ENCODE data around the gene MAP3K5.
A peak's percentile ranks its signal among the peaks of the same experiment; 100 is the strongest.
"Not testable (repeated sequence)": the region's sequence is repeated elsewhere in the genome, so short reads cannot be mapped to it uniquely, and the experiment has no call there.

Gene MAP3K5

GRCh38 chr6:136792410-136793262, at the start of gene MAP3K5:
Gene MAP3K5, minus strand, starts transcription at chr6:136792477. Its CDS starts 320 bp downstream, at chr6:136792157.
- DNase-seq (ENCODE audit: low read depth, low spot score): no peak

GRCh38 chr6:136840276-136841001, 48.2 kb upstream of the MAP3K5 start:
- no peak for DNase-seq (ENCODE audit: low read depth, low spot score)

GRCh38 chr6:136831873-136832562, 39.7 kb upstream of the MAP3K5 start:
- DNase-seq (ENCODE audit: low read depth, low spot score): no peak

- no peak for DNase-seq (ENCODE audit: low read depth, low spot score)
These were observed 33.9 kb upstream of the MAP3K5 start for GRCh38 chr6:136826216-136826615.

- DNase-seq (ENCODE audit: low read depth, low spot score): no peak
These were observed 30.9 kb upstream of the MAP3K5 start for GRCh38 chr6:136823128-136823660.

GRCh38 chr6:136822376-136823127, 30.3 kb upstream of the MAP3K5 start, which contains the start of gene PEX7:
Gene PEX7, plus strand, starts transcription at chr6:136822592. Its CDS starts 74 bp downstream, at chr6:136822666.
- DNase-seq (ENCODE audit: low read depth, low spot score): peak; percentile 86

- no peak for DNase-seq (ENCODE audit: low read depth, low spot score)
These were observed 29.7 kb upstream of the MAP3K5 start for GRCh38 chr6:136822046-136822375.

GRCh38 chr6:136820561-136820960, 28.3 kb upstream of the MAP3K5 start:
- no peak for DNase-seq (ENCODE audit: low read depth, low spot score)

- no peak for DNase-seq (ENCODE audit: low read depth, low spot score)
These were observed 24.4 kb upstream of the MAP3K5 start for GRCh38 chr6:136816656-136817055.

GRCh38 chr6:136815608-136816007, 23.3 kb upstream of the MAP3K5 start:
- DNase-seq (ENCODE audit: low read depth, low spot score): not testable (repeated sequence)

- DNase-seq (ENCODE audit: low read depth, low spot score): no peak
These were observed 19.9 kb upstream of the MAP3K5 start for GRCh38 chr6:136812174-136812573.

- no peak for DNase-seq (ENCODE audit: low read depth, low spot score)
These were observed 19.0 kb upstream of the MAP3K5 start for GRCh38 chr6:136811272-136811671.

GRCh38 chr6:136809091-136809860, 17.0 kb upstream of the MAP3K5 start:
- no peak for DNase-seq (ENCODE audit: low read depth, low spot score)

GRCh38 chr6:136803608-136804007, 11.3 kb upstream of the MAP3K5 start:
- no peak for DNase-seq (ENCODE audit: low read depth, low spot score)

- no peak for DNase-seq (ENCODE audit: low read depth, low spot score)
These were observed 9.3 kb upstream of the MAP3K5 start for GRCh38 chr6:136801581-136801980.

- no peak for DNase-seq (ENCODE audit: low read depth, low spot score)
These were observed 5.8 kb upstream of the MAP3K5 start for GRCh38 chr6:136798044-136798443.

- no peak for DNase-seq (ENCODE audit: low read depth, low spot score)
These were observed 3.7 kb upstream of the MAP3K5 start for GRCh38 chr6:136795996-136796395.

- DNase-seq (ENCODE audit: low read depth, low spot score): no peak
These were observed 3.1 kb upstream of the MAP3K5 start for GRCh38 chr6:136795386-136795785.

GRCh38 chr6:136793363-136793762, 1.1 kb upstream of the MAP3K5 start:
- DNase-seq (ENCODE audit: low read depth, low spot score): no peak

GRCh38 chr6:136792095-136792409, 225 bp downstream of the MAP3K5 start:
- no peak for DNase-seq (ENCODE audit: low read depth, low spot score)
